Panc1 (cell line): Measurements from ENCODE around the gene CLBA1.
"Not testable (repeated sequence)": the region's sequence is repeated elsewhere in the genome, so short reads cannot be mapped to it uniquely, and the experiment has no call there.

Experiments
- POLR2AphosphoS5 ChIP-seq: IDR thresholded peaks from 2 replicates; pipeline ENCODE4 v1.6.1; 2012; ENCODE audit warnings: mild to moderate bottlenecking, low read depth, low read length, moderate library complexity
- SIN3A ChIP-seq: IDR thresholded peaks from 2 replicates; pipeline ENCODE4 v1.6.1; 2012; ENCODE audit warnings: low read depth, mild to moderate bottlenecking, low read length, moderate library complexity, borderline replicate concordance; ENCODE audit not compliant: insufficient read depth
- TCF7L2 ChIP-seq: IDR thresholded peaks from 2 replicates; pipeline ENCODE4 v1.6.1; 2011; ENCODE audit warnings: mild to moderate bottlenecking, low read depth, low read length, inconsistent platforms
- TF ChIP-seq, protein P1 (sequence below), 2 experiments: IDR thresholded peaks; 2 replicates each; pipeline ENCODE4 v1.6.1; 2011 to 2012; ENCODE audit warnings: low read depth in 2 of 2, control low read depth in 1 of 2, low read length in 1 of 2, mild to moderate bottlenecking in 1 of 2, moderate library complexity in 1 of 2; ENCODE audit not compliant: insufficient read depth in 1 of 2
- TF ChIP-seq, protein P2 (sequence below): fragments of 450-650 bp; IDR thresholded peaks from 2 replicates; pipeline ENCODE4 v1.5.1; 2017; ENCODE audit warnings: mild to moderate bottlenecking

DNA sequence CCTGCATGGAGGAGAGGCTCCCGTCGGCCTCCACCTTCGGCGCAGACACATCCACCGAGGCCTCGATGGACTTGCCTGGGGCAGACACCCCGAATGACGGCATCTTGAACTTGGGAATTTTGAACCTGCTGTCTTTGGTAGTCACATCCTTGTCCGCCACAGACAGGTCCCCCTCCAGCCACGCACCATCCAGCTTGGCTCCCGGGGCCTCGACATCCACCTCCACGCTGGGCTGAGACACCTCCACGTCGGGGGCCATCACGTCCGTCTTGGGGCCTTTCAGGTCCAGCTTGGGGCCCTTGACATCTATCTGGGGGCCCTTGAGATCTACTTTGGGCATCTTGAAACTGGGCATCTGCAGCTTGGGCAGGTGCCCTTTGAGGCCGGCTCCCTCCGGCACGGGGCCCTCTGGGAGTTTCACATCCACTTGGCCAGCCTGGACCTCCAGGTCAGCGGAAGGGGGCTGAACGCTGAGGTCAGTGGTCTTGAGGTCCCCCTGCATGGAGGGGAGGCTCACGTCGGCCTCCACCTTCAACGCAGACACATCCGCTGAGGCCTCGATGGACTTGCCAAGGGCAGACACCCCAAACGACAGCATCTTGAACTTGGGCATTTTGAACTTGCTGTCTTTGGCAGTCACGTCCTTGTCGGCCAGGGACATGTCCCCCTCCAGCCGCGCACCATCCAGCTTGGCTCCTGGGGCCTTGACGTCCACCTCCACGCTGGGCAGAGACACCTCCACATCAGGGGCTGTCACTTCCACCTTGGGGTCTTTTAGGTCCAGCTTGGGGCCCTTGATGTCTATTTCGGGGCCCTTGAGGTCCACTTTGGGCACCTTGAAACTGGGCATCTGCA lies 37.5 kb upstream of the CLBA1 start:
- TF ChIP-seq, protein P1, sequence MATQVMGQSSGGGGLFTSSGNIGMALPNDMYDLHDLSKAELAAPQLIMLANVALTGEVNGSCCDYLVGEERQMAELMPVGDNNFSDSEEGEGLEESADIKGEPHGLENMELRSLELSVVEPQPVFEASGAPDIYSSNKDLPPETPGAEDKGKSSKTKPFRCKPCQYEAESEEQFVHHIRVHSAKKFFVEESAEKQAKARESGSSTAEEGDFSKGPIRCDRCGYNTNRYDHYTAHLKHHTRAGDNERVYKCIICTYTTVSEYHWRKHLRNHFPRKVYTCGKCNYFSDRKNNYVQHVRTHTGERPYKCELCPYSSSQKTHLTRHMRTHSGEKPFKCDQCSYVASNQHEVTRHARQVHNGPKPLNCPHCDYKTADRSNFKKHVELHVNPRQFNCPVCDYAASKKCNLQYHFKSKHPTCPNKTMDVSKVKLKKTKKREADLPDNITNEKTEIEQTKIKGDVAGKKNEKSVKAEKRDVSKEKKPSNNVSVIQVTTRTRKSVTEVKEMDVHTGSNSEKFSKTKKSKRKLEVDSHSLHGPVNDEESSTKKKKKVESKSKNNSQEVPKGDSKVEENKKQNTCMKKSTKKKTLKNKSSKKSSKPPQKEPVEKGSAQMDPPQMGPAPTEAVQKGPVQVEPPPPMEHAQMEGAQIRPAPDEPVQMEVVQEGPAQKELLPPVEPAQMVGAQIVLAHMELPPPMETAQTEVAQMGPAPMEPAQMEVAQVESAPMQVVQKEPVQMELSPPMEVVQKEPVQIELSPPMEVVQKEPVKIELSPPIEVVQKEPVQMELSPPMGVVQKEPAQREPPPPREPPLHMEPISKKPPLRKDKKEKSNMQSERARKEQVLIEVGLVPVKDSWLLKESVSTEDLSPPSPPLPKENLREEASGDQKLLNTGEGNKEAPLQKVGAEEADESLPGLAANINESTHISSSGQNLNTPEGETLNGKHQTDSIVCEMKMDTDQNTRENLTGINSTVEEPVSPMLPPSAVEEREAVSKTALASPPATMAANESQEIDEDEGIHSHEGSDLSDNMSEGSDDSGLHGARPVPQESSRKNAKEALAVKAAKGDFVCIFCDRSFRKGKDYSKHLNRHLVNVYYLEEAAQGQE (IDR thresholded peaks at IDR 0.05; ENCODE audit: insufficient read depth in 1 of 2, low read depth in 2 of 2, low read length in 1 of 2): not testable (repeated sequence)
- TF ChIP-seq, protein P2, sequence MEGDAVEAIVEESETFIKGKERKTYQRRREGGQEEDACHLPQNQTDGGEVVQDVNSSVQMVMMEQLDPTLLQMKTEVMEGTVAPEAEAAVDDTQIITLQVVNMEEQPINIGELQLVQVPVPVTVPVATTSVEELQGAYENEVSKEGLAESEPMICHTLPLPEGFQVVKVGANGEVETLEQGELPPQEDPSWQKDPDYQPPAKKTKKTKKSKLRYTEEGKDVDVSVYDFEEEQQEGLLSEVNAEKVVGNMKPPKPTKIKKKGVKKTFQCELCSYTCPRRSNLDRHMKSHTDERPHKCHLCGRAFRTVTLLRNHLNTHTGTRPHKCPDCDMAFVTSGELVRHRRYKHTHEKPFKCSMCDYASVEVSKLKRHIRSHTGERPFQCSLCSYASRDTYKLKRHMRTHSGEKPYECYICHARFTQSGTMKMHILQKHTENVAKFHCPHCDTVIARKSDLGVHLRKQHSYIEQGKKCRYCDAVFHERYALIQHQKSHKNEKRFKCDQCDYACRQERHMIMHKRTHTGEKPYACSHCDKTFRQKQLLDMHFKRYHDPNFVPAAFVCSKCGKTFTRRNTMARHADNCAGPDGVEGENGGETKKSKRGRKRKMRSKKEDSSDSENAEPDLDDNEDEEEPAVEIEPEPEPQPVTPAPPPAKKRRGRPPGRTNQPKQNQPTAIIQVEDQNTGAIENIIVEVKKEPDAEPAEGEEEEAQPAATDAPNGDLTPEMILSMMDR: not testable (repeated sequence)
- not testable (repeated sequence) for TF ChIP-seq POLR2AphosphoS5, SIN3A, TCF7L2
